H9 (cell line): ENCODE measurements around the gene AXIN1. TPM values are rescaled to one million over a fixed set of nuclear protein-coding genes. Genes with fewer than 3 reads are reported as not detected.
"Not testable (repeated sequence)": the region's sequence is repeated elsewhere in the genome, so short reads cannot be mapped to it uniquely, and the experiment has no call there.

Experiments
- DNase-seq: peaks from one replicate; pipeline ENCODE4 v3.0.0-alpha.2; 2017
- H2AFZ ChIP-seq: one replicate; pipeline ENCODE4 v1.6.1; 2013; ENCODE audit warnings: mild to moderate bottlenecking, low read length, control low read depth, moderate library complexity
- H2AK5ac ChIP-seq: 2 replicates; pipeline ENCODE4 v1.6.1; 2013; ENCODE audit warnings: low read length, control low read depth, mixed read lengths; ENCODE audit not compliant: insufficient read length
- H2BK120ac ChIP-seq: one replicate; pipeline ENCODE4 v1.6.1; 2013; ENCODE audit warnings: low read depth, mild to moderate bottlenecking, low read length, control low read depth, inconsistent platforms; ENCODE audit not compliant: poor library complexity, severe bottlenecking
- H2BK12ac ChIP-seq: 2 replicates; pipeline ENCODE4 v1.6.1; 2013; ENCODE audit warnings: low read length, control low read depth, mixed read lengths, low read depth; ENCODE audit not compliant: insufficient read length
- H2BK15ac ChIP-seq: 2 replicates; pipeline ENCODE4 v1.6.1; 2013; ENCODE audit warnings: low read depth, low read length, control low read depth
- H2BK20ac ChIP-seq: one replicate; pipeline ENCODE4 v1.6.1; 2013; ENCODE audit warnings: low read depth, mild to moderate bottlenecking, low read length, control low read depth, inconsistent platforms; ENCODE audit not compliant: poor library complexity, severe bottlenecking
- H2BK5ac ChIP-seq: 2 replicates; pipeline ENCODE4 v1.6.1; 2013; ENCODE audit warnings: low read length, control low read depth, mixed read lengths; ENCODE audit not compliant: insufficient read length
- H3K14ac ChIP-seq: 2 replicates; pipeline ENCODE4 v1.6.1; 2013; ENCODE audit warnings: low read length, control low read depth; ENCODE audit not compliant: insufficient read depth
- H3K18ac ChIP-seq: 2 replicates; pipeline ENCODE4 v1.6.1; 2013; ENCODE audit warnings: low read depth, mild to moderate bottlenecking, mixed read lengths, low read length, control low read depth; ENCODE audit not compliant: insufficient read length
- H3K23ac ChIP-seq: 2 replicates; pipeline ENCODE4 v1.6.1; 2013; ENCODE audit warnings: low read length, control low read depth, mixed read lengths, low read depth; ENCODE audit not compliant: insufficient read length
- H3K23me2 ChIP-seq: 2 replicates; pipeline ENCODE4 v1.6.1; 2013; ENCODE audit warnings: low read depth, mild to moderate bottlenecking, mixed read lengths, low read length, control low read depth; ENCODE audit not compliant: insufficient read length, poor library complexity, severe bottlenecking
- H3K27ac ChIP-seq: 2 replicates; pipeline ENCODE4 v1.5.1; 2013; ENCODE audit warnings: low read length, control low read depth, mixed read lengths, low read depth; ENCODE audit not compliant: insufficient read length
- H3K27me3 ChIP-seq: 2 replicates; pipeline ENCODE4 v1.6.1; 2013; ENCODE audit warnings: low read length, control low read depth, inconsistent platforms; ENCODE audit not compliant: insufficient read depth
- H3K4ac ChIP-seq: 2 replicates; pipeline ENCODE4 v1.6.1; 2013; ENCODE audit warnings: low read depth, mild to moderate bottlenecking, control low read depth, inconsistent platforms, low read length, moderate library complexity
- H3K4me1 ChIP-seq: 2 replicates; pipeline ENCODE4 v1.6.1; 2013; ENCODE audit warnings: low read length, control low read depth, inconsistent platforms; ENCODE audit not compliant: insufficient read depth
- H3K4me2 ChIP-seq: 2 replicates; pipeline ENCODE4 v1.6.1; 2013; ENCODE audit warnings: low read length, control low read depth, mixed read lengths; ENCODE audit not compliant: insufficient read length, insufficient read depth
- H3K56ac ChIP-seq: 2 replicates; pipeline ENCODE4 v1.6.1; 2013; ENCODE audit warnings: low read depth, mild to moderate bottlenecking, mixed read lengths, low read length, control low read depth; ENCODE audit not compliant: insufficient read length
- H3K79me1 ChIP-seq: 2 replicates; pipeline ENCODE4 v1.6.1; 2013; ENCODE audit warnings: low read depth, mild to moderate bottlenecking, moderate library complexity, low read length, control low read depth, inconsistent platforms; ENCODE audit not compliant: insufficient read depth, poor library complexity, severe bottlenecking
- H3K79me2 ChIP-seq: 2 replicates; pipeline ENCODE4 v1.6.1; 2013; ENCODE audit warnings: low read length, control low read depth, inconsistent platforms; ENCODE audit not compliant: insufficient read depth
- H3K9ac ChIP-seq: 2 replicates; pipeline ENCODE4 v1.6.1; 2013; ENCODE audit warnings: low read length, control low read depth, mixed read lengths; ENCODE audit not compliant: insufficient read length; ENCODE audit errors: extremely low read depth
- H3K9me3 ChIP-seq: one replicate; pipeline ENCODE4 v1.6.1; 2013; ENCODE audit warnings: low read depth, low read length, inconsistent platforms; ENCODE audit not compliant: control insufficient read depth
- H3T11ph ChIP-seq: one replicate; pipeline ENCODE4 v1.6.1; 2013; ENCODE audit warnings: mild to moderate bottlenecking, low read length, control low read depth, inconsistent platforms
- H4K20me1 ChIP-seq: one replicate; pipeline ENCODE4 v1.6.1; 2013; ENCODE audit not compliant: control insufficient read depth, insufficient read length, insufficient read depth
- H4K5ac ChIP-seq: 2 replicates; pipeline ENCODE4 v1.6.1; 2013; ENCODE audit warnings: low read depth, mild to moderate bottlenecking, mixed read lengths, low read length, control low read depth; ENCODE audit not compliant: insufficient read length
- H4K8ac ChIP-seq: replicated peaks from 2 replicates; pipeline ENCODE4 v1.6.1; 2013; ENCODE audit warnings: low read length, control low read depth, mixed read lengths, low read depth; ENCODE audit not compliant: insufficient read length
- H4K91ac ChIP-seq: 2 replicates; pipeline ENCODE4 v1.6.1; 2013; ENCODE audit warnings: low read depth, mild to moderate bottlenecking, moderate library complexity, mixed read lengths, low read length, control low read depth; ENCODE audit not compliant: insufficient read length
- H3K27ac Mint-ChIP-seq, 3 experiments: 2 replicates in 2 of 3; 3 replicates in 1 of 3; pipeline ENCODE4 v1.8.0; 2020 to 2021; ENCODE audit warnings: mixed read lengths in 3 of 3, mild to moderate bottlenecking in 1 of 3, moderate library complexity in 1 of 3
- H3K27me3 Mint-ChIP-seq: 2 replicates; pipeline ENCODE4 v1.8.0; 2021; ENCODE audit warnings: low read depth, mild to moderate bottlenecking, moderate library complexity, mixed read lengths
- H3K36me3 Mint-ChIP-seq, 3 experiments: 2 replicates in 2 of 3; 3 replicates in 1 of 3; pipeline ENCODE4 v1.8.0; 2020 to 2021; ENCODE audit warnings: low read depth in 3 of 3, mixed read lengths in 3 of 3; ENCODE audit not compliant: insufficient read depth in 1 of 3
- H3K4me1 Mint-ChIP-seq, 2 experiments: 2 replicates each; pipeline ENCODE4 v1.8.0; 2020; ENCODE audit warnings: mixed read lengths in 2 of 2
- H3K4me3 Mint-ChIP-seq, 2 experiments: 2 replicates in 1 of 2; 3 replicates in 1 of 2; pipeline ENCODE4 v1.8.0; 2020 to 2021; ENCODE audit warnings: mild to moderate bottlenecking in 2 of 2, mixed read lengths in 2 of 2, moderate library complexity in 1 of 2
- H3K9me3 Mint-ChIP-seq, 2 experiments: 2 replicates in 1 of 2; 3 replicates in 1 of 2; pipeline ENCODE4 v1.8.0; 2020; ENCODE audit warnings: mild to moderate bottlenecking in 2 of 2, mixed read lengths in 2 of 2, moderate library complexity in 1 of 2
- CTCF ChIP-seq: fragments of 200-600 bp; sonication (generic); conservative IDR thresholded peaks from 3 replicates; pipeline ENCODE4 v1.8.0; 2021; ENCODE audit warnings: antibody characterized with exemption, mild to moderate bottlenecking
- WGBS: extraction: QIAGEN DNeasy Blood & Tissue Kit; methylation state at CpG from one replicate; pipeline ENCODE4 v1.1.7; 2013; ENCODE audit warnings: missing lambda C conversion rate, low lambda C conversion rate, mixed read lengths; ENCODE audit not compliant: insufficient read length; ENCODE audit errors: extremely low coverage; 5-methylcytosine and 5-hydroxymethylcytosine counted together
- total RNA-seq: library from RNA; stranded (reverse); gene quantifications from 2 replicates; pipeline ENCODE4 v1.2.1, GENCODE V29; 2021

The AXIN1 gene
- total RNA-seq, 1 experiment from 2014 or later, result 50.9 TPM

DNA sequence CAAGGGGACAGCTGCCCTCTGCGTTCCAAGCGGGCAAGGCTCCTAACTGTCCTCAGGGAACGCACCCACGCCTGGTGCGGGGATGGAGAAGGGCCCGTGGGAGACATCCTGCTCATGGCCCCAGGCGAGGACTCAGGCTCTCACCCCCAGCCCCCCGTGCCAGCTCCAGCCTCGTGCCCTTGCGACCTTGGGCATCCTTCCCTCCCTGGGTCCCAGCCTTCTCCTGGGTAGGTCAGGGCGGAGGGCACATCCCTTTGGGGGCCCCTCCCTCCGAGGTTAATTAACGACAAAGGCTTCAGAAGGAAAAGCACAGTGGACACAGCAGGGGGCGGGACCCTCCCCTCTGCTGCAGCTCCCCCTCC is 26.3 kb upstream of the AXIN1 start:
- H3K4me1 Mint-ChIP-seq, result peaks cover 14 to 35% of the 10 kb centered on the region in 2 experiments
- no peaks in the 10 kb centered on the region for H3K27me3 ChIP-seq
- no peaks in the 10 kb centered on the region for H3K79me1 ChIP-seq
- H3K23me2 ChIP-seq, result peaks cover 9% of the 10 kb centered on the region
- H3K56ac ChIP-seq, result no peak overlapping the region
- H3K4me3 Mint-ChIP-seq, result peak overlapping the region; percentile 44 to 81; a peak in 3 of 5 replicates
- peaks cover 0 to 29% (median 10%) of the 10 kb centered on the region in 3 experiments; a peak in 6 of 7 replicates for H3K36me3 Mint-ChIP-seq
- no peak for DNase-seq
- no peak overlapping the region for H3K4ac ChIP-seq
- H2AFZ ChIP-seq, result no peak overlapping the region
- H3K9ac ChIP-seq, result no peak overlapping the region
- H3K9me3 Mint-ChIP-seq, result no peaks in the 10 kb centered on the region
- no peak overlapping the region for H2BK5ac ChIP-seq
- H3T11ph ChIP-seq, result no peak overlapping the region
- no peak for TF ChIP-seq CTCF
- H3K14ac ChIP-seq, result no peak overlapping the region
- no peak overlapping the region for H2BK12ac ChIP-seq
- no peak overlapping the region for H4K91ac ChIP-seq
- H2BK120ac ChIP-seq, result no peak overlapping the region
- no peak overlapping the region for H3K27ac ChIP-seq
- H3K4me2 ChIP-seq, result no peak overlapping the region
- no peak overlapping the region for H2BK20ac ChIP-seq
- no peaks in the 10 kb centered on the region for H4K20me1 ChIP-seq
- WGBS, result no CpG with 5 or more reads among the region's 14 CpGs
- H3K9me3 ChIP-seq, result no peaks in the 10 kb centered on the region
- H3K18ac ChIP-seq, result no peak overlapping the region
- no peak overlapping the region for H2AK5ac ChIP-seq
- no peak overlapping the region for H2BK15ac ChIP-seq
- H3K79me2 ChIP-seq, result no peaks in the 10 kb centered on the region; the same call in 1 of the 2 replicates
- H3K23ac ChIP-seq, result no peak overlapping the region
- no peak overlapping the region for H4K8ac ChIP-seq
- peaks cover 3% of the 10 kb centered on the region; the same call in 1 of the 2 replicates for H3K27me3 Mint-ChIP-seq
- no peak overlapping the region for H4K5ac ChIP-seq
- H3K4me1 ChIP-seq, result no peaks in the 10 kb centered on the region
- peak overlapping the region in 1 of 3 experiments; percentile 48; a peak in 1 of 7 replicates for H3K27ac Mint-ChIP-seq

- H3K79me2 ChIP-seq, H4K5ac ChIP-seq, H2BK120ac ChIP-seq, H3K23me2 ChIP-seq, DNase-seq, H3K4me2 ChIP-seq, H3K27ac Mint-ChIP-seq, H3K23ac ChIP-seq, H4K20me1 ChIP-seq, H3K27me3 ChIP-seq, H3K9me3 Mint-ChIP-seq, H3T11ph ChIP-seq, H4K8ac ChIP-seq, H3K27ac ChIP-seq, H2AFZ ChIP-seq, H4K91ac ChIP-seq, H3K9me3 ChIP-seq, H2AK5ac ChIP-seq, H3K79me1 ChIP-seq, H3K4ac ChIP-seq, H3K27me3 Mint-ChIP-seq, H3K14ac ChIP-seq, H2BK15ac ChIP-seq, H3K9ac ChIP-seq, H2BK20ac ChIP-seq, H2BK5ac ChIP-seq, H3K18ac ChIP-seq, H3K4me3 Mint-ChIP-seq, H2BK12ac ChIP-seq, H3K4me1 ChIP-seq, H3K56ac ChIP-seq: not testable (repeated sequence)
- Mint-ChIP-seq H3K4me1 (peaks cover 9 to 30% of the 10 kb centered on the region in 2 experiments), H3K36me3 (peaks cover 4 to 34% (median 15%) of the 10 kb centered on the region in 3 experiments)
- WGBS, result no CpG with 5 or more reads among the region's 36 CpGs
Measured at GRCh38 chr16:378113-378820, 25.7 kb upstream of the AXIN1 start.
